HTERT RPE-1 (cell line): ENCODE measurements around the gene TMEM145.
"Not testable (repeated sequence)": the region's sequence is repeated elsewhere in the genome, so short reads cannot be mapped to it uniquely, and the experiment has no call there.

Experiments
- in situ Hi-C: fragments of 300-500 bp; cut with MboI; formaldehyde crosslinking; loops from 4 replicates; pipeline ENCODE4 v1.14.3; 2020; ENCODE audit warnings: low sequenced_read_pairs

TMEM145 gene

GRCh38 chr19:42313840-42314755, 989 bp downstream of the TMEM145 start:
- in situ Hi-C loops, result no loop called here

- in situ Hi-C loops, result no loop called here
Measured at GRCh38 chr19:42315024-42315423, 1.9 kb downstream of the TMEM145 start.

GRCh38 chr19:42316223-42317211, 3.4 kb downstream of the TMEM145 start:
- in situ Hi-C loops, result no loop called here

GRCh38 chr19:42317535-42317934, 4.4 kb downstream of the TMEM145 start:
- in situ Hi-C loops, result no loop called here

- in situ Hi-C loops, result no loop called here
Measured at GRCh38 chr19:42322305-42322704, 9.2 kb downstream of the TMEM145 start.

GRCh38 chr19:42323473-42323851, 10.4 kb downstream of the TMEM145 start:
- in situ Hi-C loops, result no loop called here

GRCh38 chr19:42323852-42324654, 10.9 kb downstream of the TMEM145 start:
- in situ Hi-C loops, result no loop called here

GRCh38 chr19:42324655-42325307, 11.7 kb downstream of the TMEM145 start:
- in situ Hi-C loops, result no loop called here

- in situ Hi-C loops, result no loop called here
Measured at GRCh38 chr19:42325308-42325895, 12.3 kb downstream of the TMEM145 start, which contains the start of gene MEGF8. Gene MEGF8, plus strand, starts transcription at chr19:42325635. Its CDS starts 609 bp downstream, at chr19:42326244.

GRCh38 chr19:42325896-42326771, 13.0 kb downstream of the TMEM145 start:
- in situ Hi-C loops, result no loop called here

- in situ Hi-C loops, result no loop called here
Measured at GRCh38 chr19:42326969-42327368, 13.9 kb downstream of the TMEM145 start.

- in situ Hi-C loops, result no loop called here
Measured at GRCh38 chr19:42327381-42327780, 14.3 kb downstream of the TMEM145 start.

- in situ Hi-C loops, result no loop called here
Measured at GRCh38 chr19:42328106-42328505, 15.0 kb downstream of the TMEM145 start.

GRCh38 chr19:42328854-42329253, 15.7 kb downstream of the TMEM145 start:
- in situ Hi-C loops, result no loop called here

GRCh38 chr19:42330241-42330711, 17.2 kb downstream of the TMEM145 start:
- in situ Hi-C loops, result no loop called here

GRCh38 chr19:42331333-42331732, 18.2 kb downstream of the TMEM145 start:
- in situ Hi-C loops, result not testable (repeated sequence)

- in situ Hi-C loops, result no loop called here
Measured at GRCh38 chr19:42332059-42332458, 18.9 kb downstream of the TMEM145 start.

- in situ Hi-C loops, result no loop called here
Measured at GRCh38 chr19:42333018-42333417, 19.9 kb downstream of the TMEM145 start.
